SH-SY5Y (cell line): ENCODE data around the gene RNF186.

Experiments used
- GATA2 ChIP-seq: IDR thresholded peaks from 2 replicates; pipeline ENCODE4 v1.6.1; 2011; ENCODE audit warnings: mild to moderate bottlenecking, low read depth, low read length
- GATA3 ChIP-seq: IDR thresholded peaks from 2 replicates; pipeline ENCODE4 v1.6.1; 2011; ENCODE audit warnings: low read depth, mild to moderate bottlenecking, low read length, moderate library complexity

DNA sequence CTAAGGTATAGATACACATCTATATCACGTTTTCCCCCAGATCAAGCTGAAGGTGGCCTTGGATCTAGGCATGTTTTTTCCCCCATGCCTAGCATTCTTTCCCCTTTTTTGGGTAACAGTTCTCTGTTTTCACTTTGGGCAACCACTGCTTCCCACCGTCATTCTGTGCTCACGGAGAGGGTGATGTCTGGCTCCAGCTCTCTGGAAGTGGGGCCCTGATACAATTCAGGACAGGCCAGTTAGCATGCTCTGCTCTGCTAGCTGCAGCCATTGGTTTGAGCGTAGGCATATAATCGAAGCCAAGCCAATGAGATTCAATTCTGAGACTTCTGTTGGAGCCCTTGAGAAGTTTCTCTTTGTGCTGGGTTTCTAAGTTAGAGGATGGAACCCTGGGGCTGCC, 2.1 kb upstream of the RNF186 start:
- no peak for TF ChIP-seq GATA2
- no peak for TF ChIP-seq GATA3
